Vagina (tissue), 2 donors: ENCODE results near the gene PRAMEF15.
"Not testable (repeated sequence)": the region's sequence is repeated elsewhere in the genome, so short reads cannot be mapped to it uniquely, and the experiment has no call there.

Experiments used
- POLR2A ChIP-seq, 2 donors: fragments of 450-650 bp; IDR thresholded peaks; one replicate each; pipeline ENCODE4 v1.6.1; 2017; ENCODE audit warnings: antibody characterized with exemption in 2 of 2, mild to moderate bottlenecking in 2 of 2, moderate library complexity in 2 of 2
- TF ChIP-seq, protein P1 (sequence below), 3 experiments: fragments of 450-650 bp in 2 of 3; fragments of 200-600 bp in 1 of 3; sonication (generic) in 1 of 3; IDR thresholded peaks; one replicate each; pipeline ENCODE4 v1.5.1; 2017 to 2019; ENCODE audit warnings: antibody characterized with exemption in 3 of 3, mild to moderate bottlenecking in 2 of 3, moderate library complexity in 2 of 3

DNA sequence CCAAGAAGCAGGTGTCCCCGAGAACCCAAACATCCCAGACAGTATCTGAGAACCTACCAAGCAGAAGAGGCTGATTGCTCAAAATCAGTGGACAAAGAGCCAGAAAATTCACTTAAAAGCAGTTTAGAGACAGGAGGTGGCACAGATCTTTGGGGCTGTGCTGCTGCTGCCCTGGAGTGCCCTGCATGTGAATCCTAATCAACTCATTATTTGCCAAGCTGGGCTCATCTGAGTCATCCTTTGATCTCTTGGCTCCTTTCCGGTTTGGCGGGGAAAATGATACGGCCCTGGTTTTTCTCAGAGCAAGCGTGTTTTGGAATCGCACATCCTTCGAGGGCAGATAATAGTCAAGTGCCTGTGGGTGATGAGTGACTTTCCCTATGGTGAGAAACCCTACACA is 47.0 kb downstream of the PRAMEF15 start:
- TF ChIP-seq, protein P1, sequence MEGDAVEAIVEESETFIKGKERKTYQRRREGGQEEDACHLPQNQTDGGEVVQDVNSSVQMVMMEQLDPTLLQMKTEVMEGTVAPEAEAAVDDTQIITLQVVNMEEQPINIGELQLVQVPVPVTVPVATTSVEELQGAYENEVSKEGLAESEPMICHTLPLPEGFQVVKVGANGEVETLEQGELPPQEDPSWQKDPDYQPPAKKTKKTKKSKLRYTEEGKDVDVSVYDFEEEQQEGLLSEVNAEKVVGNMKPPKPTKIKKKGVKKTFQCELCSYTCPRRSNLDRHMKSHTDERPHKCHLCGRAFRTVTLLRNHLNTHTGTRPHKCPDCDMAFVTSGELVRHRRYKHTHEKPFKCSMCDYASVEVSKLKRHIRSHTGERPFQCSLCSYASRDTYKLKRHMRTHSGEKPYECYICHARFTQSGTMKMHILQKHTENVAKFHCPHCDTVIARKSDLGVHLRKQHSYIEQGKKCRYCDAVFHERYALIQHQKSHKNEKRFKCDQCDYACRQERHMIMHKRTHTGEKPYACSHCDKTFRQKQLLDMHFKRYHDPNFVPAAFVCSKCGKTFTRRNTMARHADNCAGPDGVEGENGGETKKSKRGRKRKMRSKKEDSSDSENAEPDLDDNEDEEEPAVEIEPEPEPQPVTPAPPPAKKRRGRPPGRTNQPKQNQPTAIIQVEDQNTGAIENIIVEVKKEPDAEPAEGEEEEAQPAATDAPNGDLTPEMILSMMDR (IDR thresholded peaks at IDR 0.05) = not testable (repeated sequence)
- TF ChIP-seq POLR2A (IDR thresholded peaks at IDR 0.05) = not testable (repeated sequence)
